SK-N-SH (cell line): ENCODE data around the gene CRYBA1. TPM values are rescaled to one million over a fixed set of nuclear protein-coding genes. Genes with fewer than 3 reads are reported as not detected.

Source experiments
- CTCF ChIA-PET: fragments of 300-600, 350-600 bp; formaldehyde crosslinking; extraction: SDS; loops from one replicate; lab custom pipeline; 2021; lab: Yijun Ruan, JAX
- POLR2A ChIA-PET: fragments of 350-600 bp; sonication (Branson Sonifier 250); formaldehyde crosslinking; extraction: SDS; loops from one replicate; lab custom pipeline; 2020; ENCODE audit warnings: antibody characterized with exemption, inconsistent platforms; lab: Yijun Ruan, JAX
- DNase-seq: peaks from one replicate; pipeline ENCODE4 v3.0.0; 2012
- H2AFZ ChIP-seq: fragments of 200-600 bp; sonication (generic); 2 replicates; pipeline ENCODE4 v1.8.1; 2016; ENCODE audit warnings: antibody characterized with exemption, mild to moderate bottlenecking, low read depth
- H3F3A ChIP-seq: fragments of 200-600 bp; sonication (generic); replicated peaks from 2 replicates; pipeline ENCODE3; 2016; ENCODE audit warnings: antibody characterized with exemption, mild to moderate bottlenecking; ENCODE audit not compliant: insufficient read depth
- H3K27ac ChIP-seq, 2 experiments: fragments of 200-500 bp in 1 of 2; fragments of 200-600 bp in 1 of 2; sonication (Bioruptor generic) in 1 of 2; sonication (generic), shearing (Covaris generic) in 1 of 2; 2 replicates each; pipeline versions ENCODE4 v1.5.1 to v1.6.1; 2014 to 2016; ENCODE audit warnings: low read depth in 2 of 2, inconsistent platforms in 1 of 2, low read length in 1 of 2, mild to moderate bottlenecking in 1 of 2, mixed read lengths in 1 of 2
- H3K27me3 ChIP-seq: fragments of 200-600 bp; sonication (generic), shearing (Covaris generic); 2 replicates; pipeline ENCODE4 v1.6.1; 2016; ENCODE audit warnings: mixed run types; ENCODE audit not compliant: insufficient read depth
- H3K36me3 ChIP-seq, 2 experiments: fragments of 200-500 bp in 1 of 2; fragments of 200-600 bp in 1 of 2; sonication (Bioruptor generic) in 1 of 2; sonication (generic) in 1 of 2; replicated peaks in 1 of 2; 2 replicates each; pipeline versions ENCODE3 to v1.5.1; 2014 to 2016; ENCODE audit warnings: low read length in 1 of 2, mild to moderate bottlenecking in 1 of 2; ENCODE audit not compliant: insufficient read depth in 2 of 2, control insufficient read depth in 1 of 2
- H3K4me1 ChIP-seq, 2 experiments: fragments of 200-500 bp in 1 of 2; fragments of 200-600 bp in 1 of 2; sonication (Bioruptor generic) in 1 of 2; sonication (generic), shearing (Covaris generic) in 1 of 2; 2 replicates each; pipeline versions ENCODE4 v1.5.1 to v1.6.1; 2014 to 2016; ENCODE audit warnings: low read depth in 1 of 2, low read length in 1 of 2, mixed run types in 1 of 2; ENCODE audit not compliant: insufficient read depth in 2 of 2, control insufficient read depth in 1 of 2
- H3K4me2 ChIP-seq: fragments of 200-600 bp; sonication (generic), shearing (Covaris generic); 2 replicates; pipeline ENCODE4 v1.6.1; 2017; ENCODE audit warnings: mixed run types
- H3K4me3 ChIP-seq, 2 experiments: fragments of 200-500 bp in 1 of 2; fragments of 200-600 bp in 1 of 2; sonication (Bioruptor generic) in 1 of 2; sonication (generic), shearing (Covaris generic) in 1 of 2; 2 replicates each; pipeline versions ENCODE4 v1.5.1 to v1.8.1; 2014 to 2016; ENCODE audit warnings: low read depth in 2 of 2, inconsistent platforms in 1 of 2, low read length in 1 of 2, mild to moderate bottlenecking in 1 of 2, mixed read lengths in 1 of 2, moderate library complexity in 1 of 2
- H3K79me2 ChIP-seq: fragments of 200-600 bp; sonication (generic); 2 replicates; pipeline ENCODE4 v1.8.1; 2017; ENCODE audit warnings: mild to moderate bottlenecking; ENCODE audit not compliant: insufficient read depth
- H3K9ac ChIP-seq: fragments of 200-600 bp; sonication (generic); 2 replicates; pipeline ENCODE4 v1.6.1; 2017; ENCODE audit warnings: mixed run types
- H3K9me2 ChIP-seq: fragments of 200-600 bp; sonication (generic); 2 replicates; pipeline ENCODE4 v1.6.1; 2017; ENCODE audit warnings: mixed run types
- H3K9me3 ChIP-seq: fragments of 200-600 bp; sonication (generic); 2 replicates; pipeline ENCODE4 v1.6.1; 2017; ENCODE audit warnings: mixed run types, mild to moderate bottlenecking, moderate library complexity
- H4K20me1 ChIP-seq: fragments of 200-600 bp; sonication (generic); 2 replicates; pipeline ENCODE4 v1.6.1; 2017; ENCODE audit warnings: mild to moderate bottlenecking, mixed run types; ENCODE audit not compliant: insufficient read depth
- CTCF ChIP-seq: fragments of 200-600 bp; sonication (generic); IDR thresholded peaks from 2 replicates; pipeline ENCODE4 v1.6.1; 2017; ENCODE audit warnings: antibody characterized with exemption, mild to moderate bottlenecking, moderate library complexity
- ELF1 ChIP-seq: IDR thresholded peaks from 2 replicates; pipeline ENCODE4 v1.4.0; 2012
- EP300 ChIP-seq, 2 experiments: IDR thresholded peaks; 2 replicates each; pipeline versions ENCODE4 v1.4.0 to v1.6.1; 2012; ENCODE audit warnings: borderline replicate concordance in 1 of 2, low read depth in 1 of 2, low read length in 1 of 2
- FOSL2 ChIP-seq: IDR thresholded peaks from 2 replicates; pipeline ENCODE4 v1.4.0; 2012; ENCODE audit warnings: low read depth, mild to moderate bottlenecking, moderate library complexity, borderline replicate concordance
- GATA2 ChIP-seq: sonication (generic); formaldehyde crosslinking; IDR thresholded peaks from 2 replicates; pipeline ENCODE4 v1.5.0; 2020; ENCODE audit warnings: mild to moderate bottlenecking, missing genetic modification reagents
- JUND ChIP-seq: IDR thresholded peaks from 2 replicates; pipeline ENCODE4 v1.4.0; 2012
- MEF2A ChIP-seq: IDR thresholded peaks from 2 replicates; pipeline ENCODE4 v1.4.0; 2012; ENCODE audit warnings: low read depth, borderline replicate concordance
- NFIC ChIP-seq: IDR thresholded peaks from 2 replicates; pipeline ENCODE4 v1.4.0; 2012; ENCODE audit warnings: borderline replicate concordance
- RAD21 ChIP-seq: IDR thresholded peaks from 2 replicates; pipeline ENCODE4 v1.6.1; 2012; ENCODE audit warnings: mild to moderate bottlenecking, low read length
- RCOR1 ChIP-seq: fragments of 150-350 bp; IDR thresholded peaks from 2 replicates; pipeline ENCODE4 v1.6.1; 2017; ENCODE audit warnings: antibody characterized with exemption, low read length
- REST ChIP-seq: IDR thresholded peaks from 2 replicates; pipeline ENCODE4 v1.6.1; 2012; ENCODE audit warnings: mild to moderate bottlenecking, low read depth, low read length, moderate library complexity
- RFX5 ChIP-seq: IDR thresholded peaks from 2 replicates; pipeline ENCODE4 v1.6.1; 2012; ENCODE audit warnings: mild to moderate bottlenecking, improper control_type of control experiment, low read length
- RXRA ChIP-seq: IDR thresholded peaks from 2 replicates; pipeline ENCODE4 v1.4.0; 2012; ENCODE audit warnings: low read depth, mild to moderate bottlenecking, borderline replicate concordance
- SIN3A ChIP-seq: IDR thresholded peaks from 2 replicates; pipeline ENCODE4 v1.6.1; 2012; ENCODE audit warnings: low read depth, mild to moderate bottlenecking, low read length, moderate library complexity, borderline replicate concordance
- SMC3 ChIP-seq: IDR thresholded peaks from 2 replicates; pipeline ENCODE4 v1.6.1; 2012; ENCODE audit warnings: low read depth, low read length, improper control_type of control experiment
- TEAD4 ChIP-seq: IDR thresholded peaks from 2 replicates; pipeline ENCODE4 v1.4.0; 2012; ENCODE audit warnings: mild to moderate bottlenecking, borderline replicate concordance; ENCODE audit not compliant: insufficient read depth
- USF2 ChIP-seq: fragments of 150-350 bp; IDR thresholded peaks from 2 replicates; pipeline ENCODE4 v1.6.1; 2017; ENCODE audit warnings: antibody characterized with exemption, low read length, low read depth, borderline replicate concordance
- YY1 ChIP-seq: IDR thresholded peaks from 2 replicates; pipeline ENCODE4 v1.4.0; 2012; ENCODE audit warnings: low read depth, mild to moderate bottlenecking
- WGBS: methylation state at CpG from one replicate; pipeline ENCODE4 v1.1.6; 2017; ENCODE audit warnings: low lambda C conversion rate; 5-methylcytosine and 5-hydroxymethylcytosine counted together
- polyA plus RNA-seq, 3 experiments: library from polyadenylated mRNA; depleted of rRNA; stranded (reverse); fragments of >200 nt; gene quantifications; 2 replicates each; pipeline ENCODE4 v1.2.3, GENCODE V29; 2012

The CRYBA1 gene
- polyA plus RNA-seq, 1 of the 3 experiments (the other 2 are of a cell fraction) = not detected

GRCh38 chr17:29240477-29240876 lies 6.2 kb upstream of the CRYBA1 start:
- Histone ChIP-seq H3K9me3 (no peaks in the 10 kb centered on the region), H3K9me2 (no peaks in the 10 kb centered on the region), H3K9ac (peak overlapping the region; percentile 48; the same call in 1 of the 2 replicates), H3K4me1 (peaks cover 23 to 28% of the 10 kb centered on the region in 2 experiments), H4K20me1 (no peaks in the 10 kb centered on the region), H3K27ac (peak overlapping the region; percentile 80 to 93; a peak in 3 of 4 replicates), H3K4me3 (no peak overlapping the region), H3F3A (peaks cover 33% of the 10 kb centered on the region), H3K4me2 (peak overlapping the region; percentile 44; the same call in 1 of the 2 replicates), H3K27me3 (no peaks in the 10 kb centered on the region), H2AFZ (peak overlapping the region; percentile 67), H3K79me2 (no peaks in the 10 kb centered on the region), H3K36me3 (no peaks in the 10 kb centered on the region)
- 40% methylated on average over 2 of the region's 2 CpGs for WGBS
- TF ChIP-seq RFX5 (peak; percentile 62; the same call in 1 of the 2 replicates), CTCF (no peak)
- ChIA-PET CTCF (interaction anchor here (0.7 to 4.7 kb wide), 13 partner anchors 10 to 130 kb away, joined by 3 to 34 read pairs (median 6); partner anchors contain the start of gene NUFIP2), POLR2A (no interaction called here)
- DNase-seq = no peak

- Histone ChIP-seq H3K27me3 (no peaks in the 10 kb centered on the region), H3K27ac (peak overlapping the region; percentile 80 to 93), H3K4me3 (no peak overlapping the region), H3K9me2 (no peaks in the 10 kb centered on the region), H3K79me2 (no peaks in the 10 kb centered on the region), H3K9ac (peak overlapping the region; percentile 60), H3K9me3 (no peaks in the 10 kb centered on the region), H3K36me3 (no peaks in the 10 kb centered on the region), H4K20me1 (no peaks in the 10 kb centered on the region), H3K4me2 (peak overlapping the region; percentile 57; the same call in 1 of the 2 replicates), H2AFZ (peak overlapping the region; percentile 69), H3K4me1 (peaks cover 23 to 28% of the 10 kb centered on the region in 2 experiments), H3F3A (peaks cover 33% of the 10 kb centered on the region)
- POLR2A ChIA-PET = interaction anchor here (0.6 kb wide), 1 partner anchor 10 kb away, joined by 3 read pairs; no protein-coding TSS in a partner anchor
- peak; percentile 39 for DNase-seq
- CTCF ChIA-PET = interaction anchor here (0.8 to 4.7 kb wide), 16 partner anchors 7 to 129 kb away, joined by 3 to 34 read pairs (median 6); partner anchors contain the start of gene NUFIP2
- WGBS = 60% methylated on average over 9 of the region's 9 CpGs
- TF ChIP-seq MEF2A = no peak
- no peak for TF ChIP-seq RCOR1
- peak in 1 of 2 experiments; percentile 72; a peak in 2 of 4 replicates for TF ChIP-seq EP300 (IDR thresholded peaks at IDR 0.05; ENCODE audit: borderline replicate concordance in 1 of 2, low read depth in 1 of 2, low read length in 1 of 2)
- TF ChIP-seq YY1 = 0 out of 2 replicates have a peak, but pooled peaks have one; percentile 59
- TF ChIP-seq RXRA = peak; percentile 27; the same call in 1 of the 2 replicates
- TF ChIP-seq TEAD4 = no peak
- no peak for TF ChIP-seq SMC3
- TF ChIP-seq SIN3A = no peak
- peak; percentile 92 for TF ChIP-seq JUND
- TF ChIP-seq NFIC = peak; percentile 66; the same call in 1 of the 2 replicates
- no peak for TF ChIP-seq ELF1
- no peak for TF ChIP-seq USF2
- TF ChIP-seq RAD21 = peak; percentile 31
- no peak for TF ChIP-seq GATA2 (CRISPR knock-in tag)
- TF ChIP-seq REST = 0 out of 2 replicates have a peak, but pooled peaks have one; percentile 31
- TF ChIP-seq FOSL2 = peak; percentile 98
These were observed 5.4 kb upstream of the CRYBA1 start for GRCh38 chr17:29240968-29241963.
